Fibroblast of mammary gland (primary cell): ENCODE results near the gene TMEM184B.

Source experiments
- DNase-seq: peaks from one replicate; pipeline ENCODE4 v3.0.0-alpha.2; 2010; ENCODE audit warnings: low read depth
- H3K4me3 ChIP-seq: 2 replicates; pipeline ENCODE4 v1.5.1; 2011; ENCODE audit warnings: low read depth, mild to moderate bottlenecking, low read length, moderate library complexity; ENCODE audit not compliant: control insufficient read depth
- CTCF ChIP-seq: conservative IDR thresholded peaks from 2 replicates; pipeline ENCODE4 v1.5.1; 2011; ENCODE audit warnings: low read depth, low read length, inconsistent platforms; ENCODE audit not compliant: control insufficient read depth, insufficient read depth

The TMEM184B gene

GRCh38 chr22:38199826-38200559 lies 72.8 kb downstream of the TMEM184B start:
- DNase-seq = no peak
- TF ChIP-seq CTCF = no peak
- no peak overlapping the region for H3K4me3 ChIP-seq

GRCh38 chr22:38196791-38197419 lies 75.9 kb downstream of the TMEM184B start:
- DNase-seq = no peak
- TF ChIP-seq CTCF = no peak

GRCh38 chr22:38193580-38193979 lies 79.2 kb downstream of the TMEM184B start:
- no peak for TF ChIP-seq CTCF
- no peak for DNase-seq
- no peak overlapping the region for H3K4me3 ChIP-seq

More at GRCh38 chr22:38196791-38197419, 75.9 kb downstream of the TMEM184B start:
- no peak overlapping the region for H3K4me3 ChIP-seq

- no peak for TF ChIP-seq CTCF
- no peak overlapping the region for H3K4me3 ChIP-seq
- DNase-seq = no peak
Measured at GRCh38 chr22:38192475-38192863, 80.3 kb downstream of the TMEM184B start.

GRCh38 chr22:38191731-38192474 lies 80.9 kb downstream of the TMEM184B start:
- H3K4me3 ChIP-seq = no peak overlapping the region
- no peak for TF ChIP-seq CTCF
- no peak for DNase-seq

- DNase-seq = no peak
- TF ChIP-seq CTCF = no peak
- no peak overlapping the region for H3K4me3 ChIP-seq
Measured at GRCh38 chr22:38191055-38191454, 81.8 kb downstream of the TMEM184B start.
